Thyroid gland (tissue), 4 donors: ENCODE measurements around the gene SOD1. TPM values are rescaled to one million over a fixed set of nuclear protein-coding genes. Genes with fewer than 3 reads are reported as not detected.

Source experiments
- DNase-seq, 2 donors: peaks; one replicate each; pipeline ENCODE4 v3.0.0-alpha.2; 2019
- H3K27ac ChIP-seq, 3 donors: fragments of 200-600 bp; sonication (generic); 1 replicate in 2 of 3; 2 replicates in 1 of 3; pipeline ENCODE4 v1.5.1; 2016 to 2019; ENCODE audit warnings: mild to moderate bottlenecking in 1 of 3, moderate library complexity in 1 of 3
- H3K27me3 ChIP-seq: fragments of 200-600 bp; sonication (generic); one replicate; pipeline ENCODE4 v1.5.1; 2019
- H3K36me3 ChIP-seq, 2 donors: fragments of 200-600 bp; sonication (generic); one replicate each; pipeline ENCODE4 v1.5.1; 2016 to 2019
- H3K4me1 ChIP-seq, 2 donors: fragments of 200-600 bp; sonication (generic); one replicate each; pipeline ENCODE4 v1.5.1; 2017 to 2019
- H3K4me3 ChIP-seq, 3 donors: fragments of 200-600 bp; sonication (generic); replicated peaks in 1 of 3; 1 replicate in 2 of 3; 2 replicates in 1 of 3; pipeline ENCODE4 v1.5.1; 2016; ENCODE audit warnings: mild to moderate bottlenecking in 1 of 3
- H3K9me3 ChIP-seq: fragments of 200-600 bp; sonication (generic); one replicate; pipeline ENCODE4 v1.5.1; 2017
- POLR2A ChIP-seq, 2 donors: fragments of 450-650 bp; IDR thresholded peaks; one replicate each; pipeline ENCODE4 v1.6.1; 2017; ENCODE audit warnings: antibody characterized with exemption in 2 of 2, mild to moderate bottlenecking in 2 of 2, moderate library complexity in 1 of 2
- WGBS, 2 donors: methylation state at CpG; one replicate each; pipeline ENCODE4 v1.1.5; 2017; 5-methylcytosine and 5-hydroxymethylcytosine counted together
- intact Hi-C: fragments of 100-400 bp; cut with DNase I; formaldehyde crosslinking; loops from one replicate; pipeline ENCODE4 v1.15.1; 2023
- total RNA-seq, 4 donors: library from RNA; depleted of rRNA; stranded (reverse); fragments of >200 nt; gene quantifications; one replicate each; pipeline ENCODE4 v1.2.3, GENCODE V29; 2016
- TF ChIP-seq, protein P1 (sequence below), 6 experiments: fragments of 200-600 bp in 3 of 6; fragments of 450-650 bp in 3 of 6; sonication (generic) in 3 of 6; IDR thresholded peaks; one replicate each; pipeline ENCODE4 v1.5.1; 2016 to 2019; ENCODE audit warnings: antibody characterized with exemption in 6 of 6, mild to moderate bottlenecking in 2 of 6, inconsistent platforms in 1 of 6, moderate library complexity in 1 of 6

The SOD1 gene
- total RNA-seq, 4 donors from 2014 or later, result 147 to 331 (median 261) TPM

DNA sequence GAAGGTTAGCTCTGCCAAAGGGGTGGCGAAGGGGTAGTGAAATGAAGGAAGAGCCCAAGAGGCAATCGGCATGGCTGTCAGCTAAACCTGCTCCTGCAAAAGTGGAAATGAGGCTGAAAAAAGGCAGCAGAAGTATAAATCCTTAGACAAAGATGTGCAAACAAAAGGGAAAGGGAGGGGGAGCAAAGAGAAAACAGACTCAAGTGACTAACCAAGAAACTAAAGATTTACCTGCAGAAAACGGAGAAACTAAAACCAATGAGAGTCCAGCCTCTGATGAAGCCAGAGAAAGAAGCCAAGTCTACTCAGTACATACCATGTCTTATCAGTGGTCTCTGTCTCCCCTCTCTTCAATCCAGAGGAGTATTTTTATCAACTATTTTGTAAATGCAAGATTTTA is 47.1 kb downstream of the SOD1 start:
- TF ChIP-seq, protein P1, sequence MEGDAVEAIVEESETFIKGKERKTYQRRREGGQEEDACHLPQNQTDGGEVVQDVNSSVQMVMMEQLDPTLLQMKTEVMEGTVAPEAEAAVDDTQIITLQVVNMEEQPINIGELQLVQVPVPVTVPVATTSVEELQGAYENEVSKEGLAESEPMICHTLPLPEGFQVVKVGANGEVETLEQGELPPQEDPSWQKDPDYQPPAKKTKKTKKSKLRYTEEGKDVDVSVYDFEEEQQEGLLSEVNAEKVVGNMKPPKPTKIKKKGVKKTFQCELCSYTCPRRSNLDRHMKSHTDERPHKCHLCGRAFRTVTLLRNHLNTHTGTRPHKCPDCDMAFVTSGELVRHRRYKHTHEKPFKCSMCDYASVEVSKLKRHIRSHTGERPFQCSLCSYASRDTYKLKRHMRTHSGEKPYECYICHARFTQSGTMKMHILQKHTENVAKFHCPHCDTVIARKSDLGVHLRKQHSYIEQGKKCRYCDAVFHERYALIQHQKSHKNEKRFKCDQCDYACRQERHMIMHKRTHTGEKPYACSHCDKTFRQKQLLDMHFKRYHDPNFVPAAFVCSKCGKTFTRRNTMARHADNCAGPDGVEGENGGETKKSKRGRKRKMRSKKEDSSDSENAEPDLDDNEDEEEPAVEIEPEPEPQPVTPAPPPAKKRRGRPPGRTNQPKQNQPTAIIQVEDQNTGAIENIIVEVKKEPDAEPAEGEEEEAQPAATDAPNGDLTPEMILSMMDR (IDR thresholded peaks at IDR 0.05), result no peak
- no peak for TF ChIP-seq POLR2A (IDR thresholded peaks at IDR 0.05)

DNA sequence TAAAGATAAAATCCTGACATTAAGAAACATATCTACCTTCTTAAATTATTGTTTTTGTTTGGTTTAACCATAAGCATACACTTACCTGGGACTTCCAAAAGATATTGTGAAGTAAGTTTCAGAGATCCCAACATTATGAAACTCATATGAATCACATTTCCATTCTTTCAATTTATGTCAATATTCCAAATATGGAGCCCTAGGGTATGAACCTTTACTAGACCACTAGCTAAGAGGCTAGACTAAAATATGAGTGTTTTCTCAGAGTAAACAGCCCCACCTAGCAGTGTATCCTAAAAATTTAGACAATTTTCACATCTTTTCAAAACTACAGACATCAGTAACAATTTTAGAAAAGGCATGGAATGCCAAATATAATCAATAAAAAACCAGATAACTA is 48.0 kb downstream of the SOD1 start:
- Histone ChIP-seq H3K4me1 (peaks cover 5 to 9% of the 10 kb centered on the region in 2 donors), H3K4me3 (no peak overlapping the region), H3K36me3 (no peaks in the 10 kb centered on the region), H3K9me3 (no peaks in the 10 kb centered on the region), H3K27ac (no peak overlapping the region), H3K27me3 (no peaks in the 10 kb centered on the region)
- no peak for TF ChIP-seq POLR2A (IDR thresholded peaks at IDR 0.05)
- TF ChIP-seq, protein P1 (IDR thresholded peaks at IDR 0.05), result no peak
- intact Hi-C loops, result no loop called here
- DNase-seq, result no peak

More for the DNA sequence above, 47.1 kb downstream of the SOD1 start:
- intact Hi-C loops, result no loop called here
- peaks cover 5 to 9% of the 10 kb centered on the region in 2 donors for H3K4me1 ChIP-seq
- H3K36me3 ChIP-seq, result peaks cover 2 to 7% of the 10 kb centered on the region in 2 donors
- no peak overlapping the region for H3K4me3 ChIP-seq
- H3K27me3 ChIP-seq, result no peaks in the 10 kb centered on the region
- no peaks in the 10 kb centered on the region for H3K9me3 ChIP-seq
- H3K27ac ChIP-seq, result no peak overlapping the region
- DNase-seq, result no peak
- 76 to 92% methylated on average over 3 of the region's 3 CpGs for WGBS, 2 donors

DNA sequence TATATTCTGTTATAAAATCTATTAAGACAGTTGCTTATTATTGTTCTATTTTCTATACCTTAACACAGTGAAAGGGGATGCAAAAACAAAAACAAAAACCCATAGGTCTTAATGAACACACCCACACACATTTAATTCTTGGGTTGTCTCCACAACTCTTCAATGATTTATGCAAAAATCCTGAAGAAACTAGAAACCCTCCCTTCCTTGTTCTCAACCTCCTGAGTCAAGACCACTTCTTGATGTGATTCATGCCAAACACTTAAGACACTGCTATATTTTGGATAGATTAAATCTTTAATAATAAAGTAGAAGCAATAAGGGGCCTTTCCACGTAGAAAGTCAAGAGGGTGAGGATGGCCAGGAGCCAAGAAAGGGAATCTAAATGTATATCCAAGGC is 49.0 kb downstream of the SOD1 start:
- H3K4me1 ChIP-seq, result peaks cover 7 to 15% of the 10 kb centered on the region in 2 donors

DNA sequence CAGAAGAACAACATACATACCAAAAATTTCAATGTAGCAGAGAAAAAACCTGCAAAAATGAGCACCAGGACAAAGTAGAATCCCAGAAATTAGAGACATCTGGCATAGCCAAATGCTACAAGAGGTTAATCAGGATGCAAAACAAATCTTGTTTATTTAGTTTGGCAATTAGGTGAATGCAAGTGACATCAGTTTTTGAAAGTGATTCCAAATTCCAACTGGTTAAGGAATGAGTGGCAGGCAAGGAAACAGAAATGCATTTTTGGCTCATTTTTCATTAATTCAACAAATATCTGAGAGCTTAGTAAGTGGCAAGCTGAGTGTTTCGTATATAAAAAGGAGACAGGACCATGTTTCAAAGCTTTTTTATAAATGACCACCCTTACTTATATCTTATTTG is 51.1 kb downstream of the SOD1 start:
- no peak overlapping the region for H3K4me3 ChIP-seq
- H3K27ac ChIP-seq, result no peak overlapping the region
- WGBS, 2 donors, result 61 to 75% methylated on average over 1 of the region's 1 CpG
- TF ChIP-seq, protein P1 (IDR thresholded peaks at IDR 0.05), result no peak
- H3K4me1 ChIP-seq, result peaks cover 14 to 23% of the 10 kb centered on the region in 2 donors
- H3K36me3 ChIP-seq, result no peaks in the 10 kb centered on the region
- intact Hi-C loops, result no loop called here
- no peak for DNase-seq
- no peaks in the 10 kb centered on the region for H3K9me3 ChIP-seq
- no peaks in the 10 kb centered on the region for H3K27me3 ChIP-seq

More for the DNA sequence above, 49.0 kb downstream of the SOD1 start:
- intact Hi-C loops, result no loop called here
- Histone ChIP-seq H3K36me3 (no peaks in the 10 kb centered on the region), H3K4me3 (no peak overlapping the region), H3K27ac (no peak overlapping the region), H3K9me3 (no peaks in the 10 kb centered on the region), H3K27me3 (no peaks in the 10 kb centered on the region)
- TF ChIP-seq POLR2A (IDR thresholded peaks at IDR 0.05), result no peak
- TF ChIP-seq, protein P1 (IDR thresholded peaks at IDR 0.05), result no peak
- WGBS, 2 donors, result 22 to 29% methylated on average over 1 of the region's 1 CpG
- DNase-seq, result no peak

DNA sequence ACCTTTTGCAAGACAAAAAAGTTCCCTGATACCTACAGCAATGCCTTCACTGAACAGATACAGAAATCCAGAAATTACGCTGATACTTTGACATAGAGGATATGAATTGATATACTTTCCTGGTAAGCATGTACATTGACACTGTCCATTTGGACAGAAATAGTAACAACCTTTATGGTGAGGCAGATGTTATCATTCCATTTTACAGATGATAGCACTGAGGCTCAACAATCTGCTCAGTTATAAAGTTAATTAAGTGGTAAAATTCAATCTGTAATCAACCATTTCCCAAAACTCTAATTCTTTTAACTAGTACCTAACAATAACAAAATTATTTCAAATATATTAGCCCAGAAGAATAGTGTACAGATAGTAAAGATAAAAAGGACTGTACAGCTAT is 51.8 kb downstream of the SOD1 start:
- H3K36me3 ChIP-seq, result no peaks in the 10 kb centered on the region
- no peak overlapping the region for H3K4me3 ChIP-seq
- no peak overlapping the region for H3K27ac ChIP-seq
- H3K9me3 ChIP-seq, result no peaks in the 10 kb centered on the region
- intact Hi-C loops, result no loop called here
- H3K4me1 ChIP-seq, result peaks cover 14 to 23% of the 10 kb centered on the region in 2 donors
- TF ChIP-seq, protein P1 (IDR thresholded peaks at IDR 0.05), result no peak
- no peak for TF ChIP-seq POLR2A (IDR thresholded peaks at IDR 0.05)
- DNase-seq, result no peak
- WGBS, 2 donors, result 95 to 100% methylated on average over 1 of the region's 1 CpG
- H3K27me3 ChIP-seq, result no peaks in the 10 kb centered on the region
